ENCODE results near the gene CAPN13.

DNA sequence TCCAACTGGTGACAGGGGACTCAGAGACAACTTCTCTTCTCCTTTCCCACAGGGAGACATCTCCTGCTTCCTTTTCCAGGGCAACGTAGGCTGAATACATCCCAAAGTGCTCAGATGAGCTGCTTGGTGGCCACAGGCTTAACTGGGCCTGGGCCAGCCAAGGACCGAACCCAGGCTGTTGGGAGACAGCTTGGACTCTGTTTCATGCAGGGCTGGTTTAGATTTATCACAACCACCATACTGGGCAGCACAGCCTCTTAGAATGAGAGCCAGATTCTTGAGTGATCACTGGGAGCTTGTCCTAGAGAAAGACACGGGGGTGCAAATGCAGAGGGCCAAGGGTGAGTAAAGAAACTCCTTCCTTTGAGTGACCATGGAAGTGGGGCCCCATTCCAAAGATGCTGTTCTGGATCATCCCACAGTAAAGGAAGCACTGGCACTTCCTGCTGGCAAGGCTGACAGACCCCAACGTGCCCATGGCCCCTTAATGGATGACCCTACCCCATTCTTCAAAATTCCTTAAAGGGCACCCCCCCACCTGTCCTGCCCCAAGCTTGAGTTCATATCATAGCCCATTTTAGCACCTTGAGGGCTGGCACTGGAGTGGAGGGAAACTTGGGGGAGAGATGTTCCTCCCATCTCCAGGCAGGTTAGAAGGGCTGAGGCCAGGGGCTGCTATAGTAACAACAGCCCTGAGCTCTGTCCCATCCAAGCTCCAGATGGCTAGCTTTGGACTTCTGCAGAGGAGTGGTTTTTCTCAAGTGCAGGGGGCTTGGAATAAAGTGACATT is 84.1 kb downstream of the CAPN13 start:
- TF ChIP-seq, protein P1, sequence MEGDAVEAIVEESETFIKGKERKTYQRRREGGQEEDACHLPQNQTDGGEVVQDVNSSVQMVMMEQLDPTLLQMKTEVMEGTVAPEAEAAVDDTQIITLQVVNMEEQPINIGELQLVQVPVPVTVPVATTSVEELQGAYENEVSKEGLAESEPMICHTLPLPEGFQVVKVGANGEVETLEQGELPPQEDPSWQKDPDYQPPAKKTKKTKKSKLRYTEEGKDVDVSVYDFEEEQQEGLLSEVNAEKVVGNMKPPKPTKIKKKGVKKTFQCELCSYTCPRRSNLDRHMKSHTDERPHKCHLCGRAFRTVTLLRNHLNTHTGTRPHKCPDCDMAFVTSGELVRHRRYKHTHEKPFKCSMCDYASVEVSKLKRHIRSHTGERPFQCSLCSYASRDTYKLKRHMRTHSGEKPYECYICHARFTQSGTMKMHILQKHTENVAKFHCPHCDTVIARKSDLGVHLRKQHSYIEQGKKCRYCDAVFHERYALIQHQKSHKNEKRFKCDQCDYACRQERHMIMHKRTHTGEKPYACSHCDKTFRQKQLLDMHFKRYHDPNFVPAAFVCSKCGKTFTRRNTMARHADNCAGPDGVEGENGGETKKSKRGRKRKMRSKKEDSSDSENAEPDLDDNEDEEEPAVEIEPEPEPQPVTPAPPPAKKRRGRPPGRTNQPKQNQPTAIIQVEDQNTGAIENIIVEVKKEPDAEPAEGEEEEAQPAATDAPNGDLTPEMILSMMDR (IDR thresholded peaks at IDR 0.05) = no peak
- no peak for TF ChIP-seq POLR2A (IDR thresholded peaks at IDR 0.05)
